LNCAP (cell line): Measurements from ENCODE around the gene PCYT2.

Experiments used
- CTCF ChIP-seq: fragments of 450-650 bp; IDR thresholded peaks from 2 replicates; pipeline ENCODE4 v1.5.1; 2017; ENCODE audit warnings: mild to moderate bottlenecking

PCYT2 gene

GRCh38 chr17:81921537-81921862 lies 10.3 kb upstream of the PCYT2 start:
- no peak for TF ChIP-seq CTCF

- no peak for TF ChIP-seq CTCF
These were observed 9.7 kb upstream of the PCYT2 start for GRCh38 chr17:81920612-81921536.

GRCh38 chr17:81918832-81919545 lies 7.8 kb upstream of the PCYT2 start:
- no peak for TF ChIP-seq CTCF

GRCh38 chr17:81917565-81918332 lies 6.5 kb upstream of the PCYT2 start, which contains the start of gene SIRT7:
TSS of gene SIRT7 (minus strand) at chr17:81918176. CDS start at chr17:81918131, 45 bp downstream.
- TF ChIP-seq CTCF = no peak

- no peak for TF ChIP-seq CTCF
These were observed 5.2 kb upstream of the PCYT2 start for GRCh38 chr17:81916234-81917001.

GRCh38 chr17:81915331-81915730 lies 4.1 kb upstream of the PCYT2 start:
- no peak for TF ChIP-seq CTCF
